ENCODE data around the gene FBXW7. TPM values are rescaled to one million over a fixed set of nuclear protein-coding genes. Genes with fewer than 3 reads are reported as not detected.

The FBXW7 gene
- total RNA-seq, 1 experiment from 2014 or later: 23.0 TPM

DNA sequence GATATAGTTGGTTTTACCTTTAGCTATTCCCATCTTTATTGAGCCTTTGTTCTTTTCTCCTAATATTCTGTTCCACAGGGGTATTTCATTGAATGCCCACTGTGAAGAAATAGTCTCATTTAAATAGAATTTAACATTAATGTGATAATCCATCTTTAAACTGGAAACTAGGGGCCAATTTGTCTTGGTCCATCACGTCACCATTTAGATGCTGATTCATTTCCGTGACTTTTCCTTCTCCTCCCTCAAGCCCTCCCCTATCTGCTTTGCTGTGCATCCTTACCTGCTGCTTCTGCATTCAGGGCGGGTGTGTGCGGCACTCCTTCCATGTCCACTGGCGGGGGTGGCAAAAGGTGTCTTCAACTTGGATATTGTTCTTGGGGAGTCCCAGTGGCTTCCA, 241.1 kb downstream of the FBXW7 start (continued):
- TF ChIP-seq, protein P1, sequence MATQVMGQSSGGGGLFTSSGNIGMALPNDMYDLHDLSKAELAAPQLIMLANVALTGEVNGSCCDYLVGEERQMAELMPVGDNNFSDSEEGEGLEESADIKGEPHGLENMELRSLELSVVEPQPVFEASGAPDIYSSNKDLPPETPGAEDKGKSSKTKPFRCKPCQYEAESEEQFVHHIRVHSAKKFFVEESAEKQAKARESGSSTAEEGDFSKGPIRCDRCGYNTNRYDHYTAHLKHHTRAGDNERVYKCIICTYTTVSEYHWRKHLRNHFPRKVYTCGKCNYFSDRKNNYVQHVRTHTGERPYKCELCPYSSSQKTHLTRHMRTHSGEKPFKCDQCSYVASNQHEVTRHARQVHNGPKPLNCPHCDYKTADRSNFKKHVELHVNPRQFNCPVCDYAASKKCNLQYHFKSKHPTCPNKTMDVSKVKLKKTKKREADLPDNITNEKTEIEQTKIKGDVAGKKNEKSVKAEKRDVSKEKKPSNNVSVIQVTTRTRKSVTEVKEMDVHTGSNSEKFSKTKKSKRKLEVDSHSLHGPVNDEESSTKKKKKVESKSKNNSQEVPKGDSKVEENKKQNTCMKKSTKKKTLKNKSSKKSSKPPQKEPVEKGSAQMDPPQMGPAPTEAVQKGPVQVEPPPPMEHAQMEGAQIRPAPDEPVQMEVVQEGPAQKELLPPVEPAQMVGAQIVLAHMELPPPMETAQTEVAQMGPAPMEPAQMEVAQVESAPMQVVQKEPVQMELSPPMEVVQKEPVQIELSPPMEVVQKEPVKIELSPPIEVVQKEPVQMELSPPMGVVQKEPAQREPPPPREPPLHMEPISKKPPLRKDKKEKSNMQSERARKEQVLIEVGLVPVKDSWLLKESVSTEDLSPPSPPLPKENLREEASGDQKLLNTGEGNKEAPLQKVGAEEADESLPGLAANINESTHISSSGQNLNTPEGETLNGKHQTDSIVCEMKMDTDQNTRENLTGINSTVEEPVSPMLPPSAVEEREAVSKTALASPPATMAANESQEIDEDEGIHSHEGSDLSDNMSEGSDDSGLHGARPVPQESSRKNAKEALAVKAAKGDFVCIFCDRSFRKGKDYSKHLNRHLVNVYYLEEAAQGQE (IDR thresholded peaks at IDR 0.05; ENCODE audit: low read depth): no peak

DNA sequence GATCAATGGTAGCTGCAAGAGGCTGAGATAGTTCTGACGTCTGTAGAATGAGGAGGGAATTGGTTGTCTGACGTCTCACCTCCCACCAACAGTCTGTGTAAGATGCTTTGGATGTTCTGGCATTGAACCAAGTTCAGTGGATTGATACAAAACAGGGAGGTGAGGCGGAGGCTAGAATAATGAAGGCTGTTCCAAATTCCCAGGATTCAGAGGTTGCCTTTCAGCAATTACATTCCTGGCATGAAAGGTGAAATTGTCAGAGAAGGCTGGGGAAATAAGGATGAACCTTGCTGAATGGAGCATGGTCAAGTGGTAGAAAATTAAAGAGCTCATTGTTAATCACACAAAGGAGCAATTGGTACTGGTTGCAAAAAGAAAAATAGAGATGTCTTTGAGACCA, 241.6 kb downstream of the FBXW7 start:
- Histone ChIP-seq H3K9ac (ENCODE audit: low read length) (no peak overlapping the region), H3K4me1 (ENCODE audit: control insufficient read depth in 1 of 2, insufficient read depth in 2 of 2, low read length in 2 of 2) (no peaks in the 10 kb centered on the region), H3K79me2 (ENCODE audit: insufficient read depth, low read length) (no peaks in the 10 kb centered on the region), H4K20me1 (ENCODE audit: insufficient read depth) (no peaks in the 10 kb centered on the region), H3K27me3 (ENCODE audit: insufficient read depth, low read length) (no peaks in the 10 kb centered on the region), H3K4me2 (ENCODE audit: low read length) (no peak overlapping the region), H3K36me3 (ENCODE audit: control insufficient read depth in 1 of 2, insufficient read depth in 2 of 2, low read length in 2 of 2) (no peaks in the 10 kb centered on the region), H2AFZ (ENCODE audit: low read depth, low read length, poor library complexity, severe bottlenecking) (no peak overlapping the region), H3K9me3 (ENCODE audit: control insufficient read depth in 1 of 2, insufficient read depth in 1 of 2, low read depth in 1 of 2, low read length in 2 of 2) (no peaks in the 10 kb centered on the region), H3K9me2 (ENCODE audit: insufficient read depth) (no peaks in the 10 kb centered on the region), H3K27ac (ENCODE audit: low read depth, low read length) (no peak overlapping the region), H3K4me3 (replicated peaks in 1 of 2; ENCODE audit: low read depth in 1 of 2, low read length in 2 of 2) (no peak overlapping the region)
- ChIA-PET CTCF (no interaction called here), RAD21 (ENCODE audit: low non-redundant PET in 1 of 2, low total read pairs in 2 of 2, uncharacterized antibody in 2 of 2, unreplicated experiment in 2 of 2) (no interaction called here), POLR2A (no interaction called here)
- no peak for ATAC-seq
- intact Hi-C loops (cut with micrococcal nuclease): no loop called here
- no peak for TF ChIP-seq EZH2phosphoT487 (IDR thresholded peaks at IDR 0.05; ENCODE audit: borderline replicate concordance)
- no peak for TF ChIP-seq SP1 (IDR thresholded peaks at IDR 0.05; ENCODE audit: low read depth)
- no peak for TF ChIP-seq JUND (IDR thresholded peaks at IDR 0.05)
- no peak for TF ChIP-seq CEBPB (IDR thresholded peaks at IDR 0.05; ENCODE audit: low read depth)
- TF ChIP-seq FOSL1 (IDR thresholded peaks at IDR 0.05; ENCODE audit: low read depth): no peak
- no peak for TF ChIP-seq EGR1 (IDR thresholded peaks at IDR 0.05; ENCODE audit: low read depth)
- no peak for TF ChIP-seq CBX3 (IDR thresholded peaks at IDR 0.05; ENCODE audit: low read depth)
- no peak for TF ChIP-seq EZH2 (IDR thresholded peaks at IDR 0.05)
- TF ChIP-seq SRF (IDR thresholded peaks at IDR 0.05; ENCODE audit: low read depth): no peak
- TF ChIP-seq, protein P1 (IDR thresholded peaks at IDR 0.05; ENCODE audit: low read depth): no peak
- no peak for TF ChIP-seq YY1 (IDR thresholded peaks at IDR 0.05; ENCODE audit: extremely low read depth, insufficient replicate concordance, low read depth, low read length)
- no peak for TF ChIP-seq POLR2A (IDR thresholded peaks at IDR 0.05; ENCODE audit: borderline replicate concordance, extremely low read depth, insufficient read depth, insufficient read length)
- TF ChIP-seq TCF7L2 (IDR thresholded peaks at IDR 0.05; ENCODE audit: borderline replicate concordance, extremely low read depth, insufficient read depth, insufficient read length): no peak
- TF ChIP-seq SIN3A (IDR thresholded peaks at IDR 0.05; ENCODE audit: low read depth): no peak
- TF ChIP-seq ZNF274 (IDR thresholded peaks at IDR 0.05; ENCODE audit: low read depth, low read length): no peak
- TF ChIP-seq ZFX (IDR thresholded peaks at IDR 0.05): no peak
- no peak for TF ChIP-seq POLR2AphosphoS5 (IDR thresholded peaks at IDR 0.05; ENCODE audit: low read depth, low read length)
- no peak for DNase-seq (ENCODE audit: low read depth, low spot score)
- BruUV-seq (replicated peaks): no TSS peak

Data from HCT116 (cell line).